Gastroesophageal sphincter (tissue), 3 donors: ENCODE data around the gene WDR44.

ENCODE experiments used
- CTCF ChIP-seq, 4 experiments: fragments of 200-600 bp in 2 of 4; fragments of 450-650 bp in 2 of 4; sonication (generic) in 1 of 4; IDR thresholded peaks; one replicate each; pipeline ENCODE4 v1.5.1; 2017 to 2019; ENCODE audit warnings: antibody characterized with exemption in 4 of 4, mild to moderate bottlenecking in 2 of 4, moderate library complexity in 2 of 4
- POLR2A ChIP-seq, 2 donors: fragments of 450-650 bp; IDR thresholded peaks; one replicate each; pipeline ENCODE4 v1.6.1; 2017; ENCODE audit warnings: antibody characterized with exemption in 2 of 2, mild to moderate bottlenecking in 2 of 2, moderate library complexity in 1 of 2
- POLR2AphosphoS5 ChIP-seq: sonication (generic); formaldehyde crosslinking; IDR thresholded peaks from one replicate; pipeline ENCODE4 v1.6.1; 2017; ENCODE audit warnings: antibody characterized with exemption

- no peak for TF ChIP-seq CTCF (IDR thresholded peaks at IDR 0.05)
- TF ChIP-seq POLR2AphosphoS5 = no peak
- TF ChIP-seq POLR2A (IDR thresholded peaks at IDR 0.05) = no peak
Measured at GRCh38 chrX:118475903-118476302, 130.0 kb downstream of the WDR44 start.
